Fibroblast of lung (primary cell): ENCODE results near the gene SNX14. TPM values are rescaled to one million over a fixed set of nuclear protein-coding genes. Genes with fewer than 3 reads are reported as not detected.

ENCODE experiments used
- DNase-seq, 2 donors: peaks; one replicate each; pipeline versions ENCODE4 v3.0.0 to v3.0.0-alpha.2; 2010; ENCODE audit warnings: low read depth in 2 of 2
- H2AFZ ChIP-seq: 2 replicates; pipeline ENCODE4 v1.5.1; 2012; ENCODE audit warnings: low read length, control low read depth, inconsistent platforms
- H3K27ac ChIP-seq: 2 replicates; pipeline ENCODE4 v1.5.1; 2011; ENCODE audit warnings: low read length, control low read depth; ENCODE audit not compliant: insufficient read depth
- H3K27me3 ChIP-seq: 2 replicates; pipeline ENCODE4 v1.5.1; 2011; ENCODE audit warnings: mild to moderate bottlenecking, low read length; ENCODE audit not compliant: control insufficient read depth, insufficient read depth
- H3K36me3 ChIP-seq: 2 replicates; pipeline ENCODE4 v1.5.1; 2011; ENCODE audit warnings: low read length; ENCODE audit not compliant: control insufficient read depth, insufficient read depth
- H3K4me1 ChIP-seq: 2 replicates; pipeline ENCODE4 v1.5.1; 2011; ENCODE audit warnings: low read length; ENCODE audit not compliant: control insufficient read depth, insufficient read depth; ENCODE audit errors: extremely low read depth
- H3K4me2 ChIP-seq: 2 replicates; pipeline ENCODE4 v1.5.1; 2011; ENCODE audit warnings: low read length, control low read depth; ENCODE audit not compliant: insufficient read depth; ENCODE audit errors: extremely low read depth
- H3K4me3 ChIP-seq, 4 experiments: fragments of 200-600 bp in 1 of 4; sonication (generic) in 1 of 4; replicated peaks in 1 of 4; 2 replicates each; pipeline ENCODE4 v1.5.1; 2011 to 2016; ENCODE audit warnings: low read length in 4 of 4, low read depth in 3 of 4, mild to moderate bottlenecking in 3 of 4, control low read depth in 2 of 4, inconsistent platforms in 1 of 4, mixed read lengths in 1 of 4; ENCODE audit not compliant: insufficient read depth in 1 of 4; ENCODE audit errors: control extremely low read depth in 1 of 4
- H3K79me2 ChIP-seq: 2 replicates; pipeline ENCODE4 v1.5.1; 2012; ENCODE audit warnings: mild to moderate bottlenecking, low read length, inconsistent platforms; ENCODE audit not compliant: control insufficient read depth, insufficient read depth
- H3K9ac ChIP-seq: 2 replicates; pipeline ENCODE4 v1.5.1; 2011; ENCODE audit warnings: mild to moderate bottlenecking, low read length, control low read depth; ENCODE audit not compliant: insufficient read depth
- H3K9me3 ChIP-seq: 2 replicates; pipeline ENCODE4 v1.5.1; 2012; ENCODE audit warnings: low read depth, low read length; ENCODE audit not compliant: control insufficient read depth, insufficient read depth
- H4K20me1 ChIP-seq: 2 replicates; pipeline ENCODE4 v1.5.1; 2011; ENCODE audit warnings: low read length; ENCODE audit not compliant: control insufficient read depth, insufficient read depth; ENCODE audit errors: extremely low read depth
- EZH2 ChIP-seq: IDR thresholded peaks from 2 replicates; pipeline ENCODE4 v1.5.1; 2012; ENCODE audit warnings: low read length, control low read depth, mild to moderate bottlenecking; ENCODE audit errors: missing control alignments
- polyA plus RNA-seq, 2 donors: library from polyadenylated mRNA; depleted of rRNA in 1 of 2; stranded (reverse) in 1 of 2; unstranded in 1 of 2; fragments of >200 nt; gene quantifications; 2 replicates each; pipeline ENCODE4 v1.2.1, GENCODE V29; 2011 to 2012; ENCODE audit warnings: missing spikeins in 1 of 2
- total RNA-seq: library from RNA; depleted of rRNA; stranded (reverse); fragments of >200 nt; gene quantifications from 2 replicates; pipeline ENCODE4 v1.2.1, GENCODE V29; 2014
- TF ChIP-seq, protein P1 (sequence below), 2 donors: IDR thresholded peaks in 1 of 2; conservative IDR thresholded peaks in 1 of 2; 1 replicate in 1 of 2; 2 replicates in 1 of 2; pipeline ENCODE4 v1.5.1; 2011 to 2012; ENCODE audit warnings: low read length in 2 of 2, control low read depth in 1 of 2, inconsistent platforms in 1 of 2, low read depth in 1 of 2, mild to moderate bottlenecking in 1 of 2

Gene SNX14
- total and polyA plus RNA-seq, 2 donors (not counting 1 experiment from before 2014, with no cell fraction given), result 79.7 to 182 TPM

DNA sequence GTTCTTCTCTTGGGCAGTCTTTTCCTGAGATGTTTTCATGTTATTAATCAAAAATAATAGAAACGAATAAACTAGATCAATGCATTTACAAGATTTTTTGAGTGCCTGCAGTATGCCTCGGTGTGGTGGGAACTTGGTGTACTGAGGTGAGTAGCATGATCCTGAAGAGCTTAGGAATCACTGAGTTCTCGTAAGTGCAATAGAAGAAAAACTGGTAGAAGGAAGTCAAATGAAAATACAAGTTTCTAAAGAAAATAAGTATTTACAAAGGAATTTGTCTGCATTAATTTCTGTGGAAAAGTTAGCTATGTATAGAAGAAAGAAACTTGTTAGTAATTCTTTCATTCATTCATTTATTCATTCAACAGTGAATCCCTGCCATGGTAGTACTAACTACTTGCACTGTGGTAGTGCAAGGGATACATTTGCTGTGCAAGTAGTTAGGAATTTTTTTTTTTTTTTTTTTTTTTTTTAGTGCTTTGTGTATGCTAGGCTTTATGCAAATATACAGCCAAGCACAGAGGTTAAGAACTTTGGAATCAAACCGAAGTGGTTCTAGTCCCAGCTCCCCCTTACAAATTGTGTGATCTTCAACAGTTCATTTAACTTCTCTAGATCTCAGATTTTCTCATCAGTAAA, 129.9 kb downstream of the SNX14 start:
- Histone ChIP-seq H2AFZ (no peak overlapping the region), H3K27ac (peak overlapping the region; percentile 99), H3K4me3 (no peak overlapping the region), H3K79me2 (peaks cover 61% of the 10 kb centered on the region), H3K4me1 (peaks cover 51% of the 10 kb centered on the region), H3K36me3 (peaks cover 5% of the 10 kb centered on the region), H4K20me1 (no peaks in the 10 kb centered on the region), H3K4me2 (peak overlapping the region; percentile 82), H3K9ac (no peak overlapping the region), H3K27me3 (no peaks in the 10 kb centered on the region), H3K9me3 (no peaks in the 10 kb centered on the region)
- no peak for TF ChIP-seq EZH2
- TF ChIP-seq, protein P1, sequence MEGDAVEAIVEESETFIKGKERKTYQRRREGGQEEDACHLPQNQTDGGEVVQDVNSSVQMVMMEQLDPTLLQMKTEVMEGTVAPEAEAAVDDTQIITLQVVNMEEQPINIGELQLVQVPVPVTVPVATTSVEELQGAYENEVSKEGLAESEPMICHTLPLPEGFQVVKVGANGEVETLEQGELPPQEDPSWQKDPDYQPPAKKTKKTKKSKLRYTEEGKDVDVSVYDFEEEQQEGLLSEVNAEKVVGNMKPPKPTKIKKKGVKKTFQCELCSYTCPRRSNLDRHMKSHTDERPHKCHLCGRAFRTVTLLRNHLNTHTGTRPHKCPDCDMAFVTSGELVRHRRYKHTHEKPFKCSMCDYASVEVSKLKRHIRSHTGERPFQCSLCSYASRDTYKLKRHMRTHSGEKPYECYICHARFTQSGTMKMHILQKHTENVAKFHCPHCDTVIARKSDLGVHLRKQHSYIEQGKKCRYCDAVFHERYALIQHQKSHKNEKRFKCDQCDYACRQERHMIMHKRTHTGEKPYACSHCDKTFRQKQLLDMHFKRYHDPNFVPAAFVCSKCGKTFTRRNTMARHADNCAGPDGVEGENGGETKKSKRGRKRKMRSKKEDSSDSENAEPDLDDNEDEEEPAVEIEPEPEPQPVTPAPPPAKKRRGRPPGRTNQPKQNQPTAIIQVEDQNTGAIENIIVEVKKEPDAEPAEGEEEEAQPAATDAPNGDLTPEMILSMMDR (conservative IDR thresholded peaks at IDR 0.05 in 1 of 2, IDR thresholded peaks at IDR 0.05 in 1 of 2; ENCODE audit: low read depth in 1 of 2, low read length in 2 of 2), result no peak
- no peak for DNase-seq

DNA sequence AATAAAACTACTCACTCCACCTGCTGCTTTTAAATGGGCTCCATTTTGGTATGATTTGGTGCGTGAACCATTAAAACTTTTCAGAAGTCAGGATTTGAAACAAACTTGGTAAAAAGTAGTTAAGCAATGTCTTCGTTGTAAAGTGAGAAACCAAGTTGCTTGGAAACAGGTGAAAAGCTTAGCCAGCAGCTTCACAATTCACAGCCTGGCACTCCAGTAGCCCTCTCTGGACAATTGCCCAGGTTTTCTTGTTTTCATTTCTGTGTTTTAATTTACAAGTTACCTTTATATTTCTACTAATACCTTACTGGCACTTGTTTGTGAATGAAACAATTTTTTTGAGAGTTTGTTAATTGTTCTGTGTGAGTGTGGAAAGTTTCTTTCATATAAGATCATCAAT, 131.0 kb downstream of the SNX14 start:
- DNase-seq, result no peak
- Histone ChIP-seq H3K4me1 (peaks cover 60% of the 10 kb centered on the region), H3K27me3 (no peaks in the 10 kb centered on the region), H3K4me3 (no peak overlapping the region), H3K9ac (no peak overlapping the region), H3K4me2 (no peak overlapping the region), H4K20me1 (no peaks in the 10 kb centered on the region), H3K9me3 (no peaks in the 10 kb centered on the region), H3K27ac (peak overlapping the region; percentile 99), H3K36me3 (peaks cover 3% of the 10 kb centered on the region), H3K79me2 (peaks cover 64% of the 10 kb centered on the region), H2AFZ (no peak overlapping the region)
- TF ChIP-seq, protein P1 (conservative IDR thresholded peaks at IDR 0.05 in 1 of 2, IDR thresholded peaks at IDR 0.05 in 1 of 2; ENCODE audit: low read depth in 1 of 2, low read length in 2 of 2), result no peak
- no peak for TF ChIP-seq EZH2

DNA sequence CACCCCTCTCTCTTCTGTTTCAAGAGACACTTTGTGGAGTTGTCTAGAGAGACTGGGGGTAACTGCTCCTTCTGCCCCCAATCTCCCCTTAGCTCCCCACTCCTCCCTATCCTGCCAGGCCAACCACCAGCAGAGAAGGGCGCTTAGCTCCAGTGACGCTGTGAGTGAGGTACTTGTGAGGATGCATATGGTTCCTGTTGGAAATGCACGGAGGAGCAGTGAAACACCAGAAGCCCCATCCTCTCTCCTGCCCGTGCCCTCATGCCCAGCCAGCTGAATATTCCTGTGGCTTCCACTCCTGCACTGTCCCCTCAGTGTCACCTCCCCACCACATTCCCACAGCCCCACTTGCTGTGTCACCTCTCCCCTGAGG, 131.9 kb downstream of the SNX14 start:
- Histone ChIP-seq H3K79me2 (peaks cover 66% of the 10 kb centered on the region), H3K4me2 (no peak overlapping the region), H4K20me1 (no peaks in the 10 kb centered on the region), H3K9ac (no peak overlapping the region), H3K9me3 (no peaks in the 10 kb centered on the region), H3K27me3 (no peaks in the 10 kb centered on the region), H3K4me1 (peaks cover 64% of the 10 kb centered on the region), H3K36me3 (no peaks in the 10 kb centered on the region), H3K4me3 (no peak overlapping the region), H2AFZ (no peak overlapping the region), H3K27ac (peak overlapping the region; percentile 49)
- DNase-seq, result no peak
- TF ChIP-seq, protein P1 (conservative IDR thresholded peaks at IDR 0.05 in 1 of 2, IDR thresholded peaks at IDR 0.05 in 1 of 2; ENCODE audit: low read depth in 1 of 2, low read length in 2 of 2), result no peak
- TF ChIP-seq EZH2, result no peak
